Activated CD4-positive, alpha-beta T cell treated with anti-CD3 and anti-CD28 coated beads, Interleukin-2, Interleukin-4, amounts not matched to agents 100 ng/mL and 50 ng/mL, durations not matched to agents 16 hours and 8 hours (primary cell): Measurements from ENCODE around the gene CSN2.
"Not testable (repeated sequence)": the region's sequence is repeated elsewhere in the genome, so short reads cannot be mapped to it uniquely, and the experiment has no call there.

Experiments used
- DNase-seq: peaks from one replicate; pipeline ENCODE4 v3.0.0-alpha.2; 2020; ENCODE audit warnings: low spot score

Gene CSN2

GRCh38 chr4:69965628-69966027 lies at the start of gene CSN2:
CSN2 (minus strand) TSS chr4:69965728; CDS start chr4:69960995, 4,733 bp downstream.
- no peak for DNase-seq

- DNase-seq, result no peak
Measured at GRCh38 chr4:70008771-70009170, 43.2 kb upstream of the CSN2 start.

GRCh38 chr4:70002507-70002906 lies 37.0 kb upstream of the CSN2 start:
- no peak for DNase-seq

- DNase-seq, result no peak
Measured at GRCh38 chr4:70000711-70001110, 35.2 kb upstream of the CSN2 start.

GRCh38 chr4:69999420-69999819 lies 33.9 kb upstream of the CSN2 start:
- peak; percentile 45 for DNase-seq

GRCh38 chr4:69995526-69996016 lies 30.0 kb upstream of the CSN2 start, which contains the start of gene STATH:
STATH (plus strand) TSS chr4:69995966; CDS start chr4:69998438, 2,472 bp downstream.
- no peak for DNase-seq

- DNase-seq, result no peak
Measured at GRCh38 chr4:69994782-69995181, 29.3 kb upstream of the CSN2 start.

GRCh38 chr4:69991016-69991415 lies 25.5 kb upstream of the CSN2 start:
- no peak for DNase-seq

- DNase-seq, result no peak
Measured at GRCh38 chr4:69986663-69987062, 21.1 kb upstream of the CSN2 start.

- DNase-seq, result peak; percentile 13
Measured at GRCh38 chr4:69984030-69984443, 18.5 kb upstream of the CSN2 start.

- no peak for DNase-seq
Measured at GRCh38 chr4:69977582-69977981, 12.1 kb upstream of the CSN2 start.

- DNase-seq, result no peak
Measured at GRCh38 chr4:69974631-69975030, 9.1 kb upstream of the CSN2 start.

- no peak for DNase-seq
Measured at GRCh38 chr4:69970071-69970470, 4.5 kb upstream of the CSN2 start.

GRCh38 chr4:69957209-69957608 lies 8.3 kb downstream of the CSN2 start:
- no peak for DNase-seq

GRCh38 chr4:69951602-69952001 lies 13.9 kb downstream of the CSN2 start:
- no peak for DNase-seq

- no peak for DNase-seq
Measured at GRCh38 chr4:69936566-69936965, 29.0 kb downstream of the CSN2 start.

- DNase-seq, result no peak
Measured at GRCh38 chr4:69934150-69934549, 31.4 kb downstream of the CSN2 start.

- DNase-seq, result no peak
Measured at GRCh38 chr4:69930768-69931167, 34.8 kb downstream of the CSN2 start, which contains the start of gene CSN1S1. CSN1S1 (plus strand) TSS chr4:69931068; CDS start chr4:69932556, 1,488 bp downstream.

GRCh38 chr4:69923782-69924410 lies 41.6 kb downstream of the CSN2 start:
- not testable (repeated sequence) for DNase-seq

GRCh38 chr4:69920874-69921273 lies 44.7 kb downstream of the CSN2 start:
- DNase-seq, result no peak

GRCh38 chr4:69910016-69910782 lies 55.3 kb downstream of the CSN2 start:
- peak; percentile 6 for DNase-seq

- DNase-seq, result no peak
Measured at GRCh38 chr4:69909195-69909594, 56.3 kb downstream of the CSN2 start.

- no peak for DNase-seq
Measured at GRCh38 chr4:69907151-69907550, 58.4 kb downstream of the CSN2 start.
